ENCODE results near the gene ABHD16A. TPM values are rescaled to one million over a fixed set of nuclear protein-coding genes. Genes with fewer than 3 reads are reported as not detected.

Gene ABHD16A
- total RNA-seq = 29.4 and 34.0 TPM in 2 replicates

GRCh38 chr6:31702819-31703716 lies at the start of gene ABHD16A:
Gene ABHD16A, minus strand, starts transcription at chr6:31703324. Its CDS starts 43 bp downstream, at chr6:31703281.

GRCh38 chr6:31739639-31740396 lies 36.7 kb upstream of the ABHD16A start, which contains the start of gene MSH5:
Gene MSH5, plus strand, starts transcription at chr6:31740005. Its CDS starts 462 bp downstream, at chr6:31740467.

GRCh38 chr6:31736021-31736767 lies 33.1 kb upstream of the ABHD16A start, which contains the start of gene CLIC1:
Gene CLIC1, minus strand, starts transcription at chr6:31736530. Its CDS starts 230 bp downstream, at chr6:31736300.

GRCh38 chr6:31728767-31729514 lies 25.8 kb upstream of the ABHD16A start, which contains the start of gene DDAH2:
Gene DDAH2, minus strand, starts transcription at chr6:31729299. Its CDS starts 138 bp downstream, at chr6:31729161.

GRCh38 chr6:31723245-31723979 lies 20.3 kb upstream of the ABHD16A start, which contains the start of gene MPIG6B:
Gene MPIG6B, plus strand, starts transcription at chr6:31723373. Its CDS starts 11 bp downstream, at chr6:31723384.

GRCh38 chr6:31721351-31722020 lies 18.4 kb upstream of the ABHD16A start, which contains the start of gene LY6G6C:
Gene LY6G6C, minus strand, starts transcription at chr6:31721746. Its CDS starts 67 bp downstream, at chr6:31721679.

GRCh38 chr6:31715022-31715958 lies 12.2 kb upstream of the ABHD16A start, which contains the start of gene LY6G6D:
Gene LY6G6D, plus strand, starts transcription at chr6:31715348. Its CDS starts 8 bp downstream, at chr6:31715356.

GRCh38 chr6:31706599-31706998 lies 3.5 kb upstream of the ABHD16A start, which contains the start of gene LY6G6F:
Gene LY6G6F, plus strand, starts transcription at chr6:31706866. Its CDS starts 41 bp downstream, at chr6:31706907.

GRCh38 chr6:31680226-31681134 lies 22.6 kb downstream of the ABHD16A start, which contains the start of gene LY6G5C:
Gene LY6G5C, minus strand, starts transcription at chr6:31681067. Its CDS starts 694 bp downstream, at chr6:31680373.

GRCh38 chr6:31669676-31670075 lies 33.4 kb downstream of the ABHD16A start, which contains the start of gene LY6G5B:
Gene LY6G5B, plus strand, starts transcription at chr6:31669976. Its CDS starts 975 bp downstream, at chr6:31670951.

GRCh38 chr6:31665501-31666336 lies 37.4 kb downstream of the ABHD16A start, which contains the start of gene CSNK2B:
Gene CSNK2B, plus strand, starts transcription at chr6:31666080. Its CDS starts 752 bp downstream, at chr6:31666832.

GRCh38 chr6:31664790-31665500 lies 38.2 kb downstream of the ABHD16A start, which contains the start of gene GPANK1:
Gene GPANK1, minus strand, starts transcription at chr6:31664997. Its CDS starts 519 bp downstream, at chr6:31664478.

GRCh38 chr6:31660381-31661261 lies 42.5 kb downstream of the ABHD16A start, which contains the start of gene C6orf47:
Gene C6orf47, minus strand, starts transcription at chr6:31660778. Its CDS starts 831 bp downstream, at chr6:31659947.

Data from subcutaneous preadipocyte (primary cell).